ENCODE results near the gene MAN1A1.

GRCh38 chr6:119384444-119384843, 34.9 kb upstream of the MAN1A1 start:
- TF ChIP-seq ZSCAN30 (tag by site-specific recombination; IDR thresholded peaks at IDR 0.05) (no peak), ZBTB11 (tag by site-specific recombination; conservative IDR thresholded peaks at IDR 0.05; ENCODE audit: low read depth) (no peak), KLF7 (tag by site-specific recombination; IDR thresholded peaks at IDR 0.05; ENCODE audit: borderline replicate concordance) (no peak), PRDM2 (tag by site-specific recombination; IDR thresholded peaks at IDR 0.05; ENCODE audit: borderline replicate concordance) (no peak), CTCF (tag by site-specific recombination; IDR thresholded peaks at IDR 0.05) (no peak), SCRT1 (tag by site-specific recombination; IDR thresholded peaks at IDR 0.05; ENCODE audit: borderline replicate concordance) (no peak), YY1 (tag by site-specific recombination; IDR thresholded peaks at IDR 0.05) (no peak), ZNF623 (tag by site-specific recombination; IDR thresholded peaks at IDR 0.05) (no peak), ZNF624 (tag by site-specific recombination; IDR thresholded peaks at IDR 0.05) (no peak), SETDB1 (IDR thresholded peaks at IDR 0.05; ENCODE audit: insufficient read length, low read length) (no peak), ATF2 (tag by site-specific recombination; IDR thresholded peaks at IDR 0.05; ENCODE audit: low read depth) (no peak), ZNF521 (tag by site-specific recombination; IDR thresholded peaks at IDR 0.05) (no peak), ZNF292 (tag by site-specific recombination; IDR thresholded peaks at IDR 0.05; ENCODE audit: borderline replicate concordance, low read depth) (no peak)

Data from HEK293 (cell line).